Sigmoid colon (tissue), 3 donors: ENCODE measurements around the gene B3GNT5.

Experiments
- CTCF ChIP-seq, 4 experiments: fragments of 450-650 bp in 3 of 4; fragments of 200-600 bp in 1 of 4; IDR thresholded peaks; one replicate each; pipeline ENCODE4 v1.5.1; 2016 to 2019; ENCODE audit warnings: antibody characterized with exemption in 4 of 4, mild to moderate bottlenecking in 3 of 4, moderate library complexity in 2 of 4
- POLR2A ChIP-seq, 2 donors: fragments of 450-650 bp; IDR thresholded peaks; one replicate each; pipeline ENCODE4 v1.6.1; 2016; ENCODE audit warnings: antibody characterized with exemption in 2 of 2, mild to moderate bottlenecking in 2 of 2, moderate library complexity in 2 of 2

- TF ChIP-seq CTCF (IDR thresholded peaks at IDR 0.05) (no peak), POLR2A (IDR thresholded peaks at IDR 0.05) (no peak)
Measured at GRCh38 chr3:183269345-183269744, 16.3 kb downstream of the B3GNT5 start.
